Subcutaneous adipose tissue (tissue), 4 donors: ENCODE measurements around the gene GRID2IP. TPM values are rescaled to one million over a fixed set of nuclear protein-coding genes. Genes with fewer than 3 reads are reported as not detected.

Experiments
- CTCF ChIP-seq: fragments of 450-650 bp; IDR thresholded peaks from one replicate; pipeline ENCODE4 v1.5.1; 2016; ENCODE audit warnings: low read depth, mild to moderate bottlenecking, control low read depth, antibody characterized with exemption, moderate library complexity
- total RNA-seq, 4 donors: library from RNA; depleted of rRNA; stranded (reverse); fragments of >200 nt; gene quantifications; one replicate each; pipeline ENCODE4 v1.1.0, GENCODE V29; 2016

Gene GRID2IP
- total RNA-seq, 4 donors from 2014 or later: not detected

GRCh38 chr7:6478186-6478585 is 73.1 kb downstream of the GRID2IP start:
- TF ChIP-seq CTCF: no peak

GRCh38 chr7:6477318-6477660 is 74.0 kb downstream of the GRID2IP start:
- TF ChIP-seq CTCF: no peak

- TF ChIP-seq CTCF: no peak
These were observed 74.5 kb downstream of the GRID2IP start for GRCh38 chr7:6476596-6477317.

- no peak for TF ChIP-seq CTCF
These were observed 75.7 kb downstream of the GRID2IP start for GRCh38 chr7:6475433-6476186.

GRCh38 chr7:6465862-6466261 is 85.4 kb downstream of the GRID2IP start:
- no peak for TF ChIP-seq CTCF

- no peak for TF ChIP-seq CTCF
These were observed 89.2 kb downstream of the GRID2IP start for GRCh38 chr7:6461946-6462550.

- no peak for TF ChIP-seq CTCF
These were observed 90.2 kb downstream of the GRID2IP start for GRCh38 chr7:6460990-6461584.
